Cardiac fibroblast (primary cell): ENCODE measurements around the gene AGRN.
A peak's percentile ranks its signal among the peaks of the same experiment; 100 is the strongest.
"Not testable (repeated sequence)": the region's sequence is repeated elsewhere in the genome, so short reads cannot be mapped to it uniquely, and the experiment has no call there.

ENCODE experiments used
- DNase-seq, 2 donors: peaks; one replicate each; pipeline versions ENCODE4 v3.0.0 to v3.0.0-alpha.2; 2010; ENCODE audit warnings: low read depth in 2 of 2
- H3K4me3 ChIP-seq, 2 donors: replicated peaks in 1 of 2; 1 replicate in 1 of 2; 2 replicates in 1 of 2; pipeline ENCODE4 v1.5.1; 2011; ENCODE audit warnings: low read depth in 2 of 2, low read length in 2 of 2, mild to moderate bottlenecking in 2 of 2, moderate library complexity in 1 of 2
- TF ChIP-seq, protein P1 (sequence below): IDR thresholded peaks from one replicate; pipeline ENCODE4 v1.5.1; 2011; ENCODE audit warnings: low read depth, mild to moderate bottlenecking, low read length, inconsistent platforms

AGRN gene

DNA sequence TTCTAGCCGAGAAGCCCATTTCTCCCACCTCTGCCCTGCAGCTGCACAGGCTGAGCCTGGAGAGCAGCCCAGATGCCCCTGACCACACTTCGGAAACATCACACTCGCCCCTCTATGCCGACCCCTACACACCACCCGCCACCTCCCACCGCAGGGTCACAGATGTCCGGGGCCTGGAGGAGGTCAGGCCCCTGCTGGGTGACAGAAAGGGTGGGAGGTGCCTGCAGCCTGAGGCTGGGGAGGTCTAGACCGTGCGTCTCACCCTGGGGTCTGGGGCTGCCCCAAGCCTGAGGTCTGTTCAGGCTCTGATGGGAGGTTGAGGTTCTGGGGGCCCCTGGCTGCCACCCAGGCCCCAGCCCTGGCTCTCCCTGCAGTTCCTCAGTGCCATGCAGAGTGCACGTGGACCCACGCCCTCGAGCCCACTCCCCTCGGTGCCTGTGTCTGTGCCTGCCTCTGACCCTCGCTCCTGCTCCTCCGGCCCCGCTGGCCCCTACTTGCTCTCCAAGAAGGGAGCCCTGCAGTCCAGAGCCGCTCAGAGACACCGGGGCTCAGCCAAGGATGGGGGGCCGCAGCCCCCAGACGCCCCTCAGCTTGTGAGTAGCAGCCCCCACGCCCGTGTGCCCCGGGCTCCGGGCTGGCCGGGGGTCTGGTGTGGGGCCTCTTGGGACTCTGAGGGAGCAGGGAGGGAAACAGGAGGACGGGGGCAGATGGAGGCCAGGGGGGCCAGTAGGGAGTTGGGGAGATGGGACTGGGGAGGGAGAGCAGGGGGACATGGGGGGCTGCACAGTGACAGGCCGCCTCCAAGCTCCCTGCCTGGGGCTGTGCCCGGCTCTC is 46.2 kb upstream of the AGRN start:
- DNase-seq: no peak
- H3K4me3 ChIP-seq: no peak overlapping the region
- TF ChIP-seq, protein P1, sequence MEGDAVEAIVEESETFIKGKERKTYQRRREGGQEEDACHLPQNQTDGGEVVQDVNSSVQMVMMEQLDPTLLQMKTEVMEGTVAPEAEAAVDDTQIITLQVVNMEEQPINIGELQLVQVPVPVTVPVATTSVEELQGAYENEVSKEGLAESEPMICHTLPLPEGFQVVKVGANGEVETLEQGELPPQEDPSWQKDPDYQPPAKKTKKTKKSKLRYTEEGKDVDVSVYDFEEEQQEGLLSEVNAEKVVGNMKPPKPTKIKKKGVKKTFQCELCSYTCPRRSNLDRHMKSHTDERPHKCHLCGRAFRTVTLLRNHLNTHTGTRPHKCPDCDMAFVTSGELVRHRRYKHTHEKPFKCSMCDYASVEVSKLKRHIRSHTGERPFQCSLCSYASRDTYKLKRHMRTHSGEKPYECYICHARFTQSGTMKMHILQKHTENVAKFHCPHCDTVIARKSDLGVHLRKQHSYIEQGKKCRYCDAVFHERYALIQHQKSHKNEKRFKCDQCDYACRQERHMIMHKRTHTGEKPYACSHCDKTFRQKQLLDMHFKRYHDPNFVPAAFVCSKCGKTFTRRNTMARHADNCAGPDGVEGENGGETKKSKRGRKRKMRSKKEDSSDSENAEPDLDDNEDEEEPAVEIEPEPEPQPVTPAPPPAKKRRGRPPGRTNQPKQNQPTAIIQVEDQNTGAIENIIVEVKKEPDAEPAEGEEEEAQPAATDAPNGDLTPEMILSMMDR: no peak

DNA sequence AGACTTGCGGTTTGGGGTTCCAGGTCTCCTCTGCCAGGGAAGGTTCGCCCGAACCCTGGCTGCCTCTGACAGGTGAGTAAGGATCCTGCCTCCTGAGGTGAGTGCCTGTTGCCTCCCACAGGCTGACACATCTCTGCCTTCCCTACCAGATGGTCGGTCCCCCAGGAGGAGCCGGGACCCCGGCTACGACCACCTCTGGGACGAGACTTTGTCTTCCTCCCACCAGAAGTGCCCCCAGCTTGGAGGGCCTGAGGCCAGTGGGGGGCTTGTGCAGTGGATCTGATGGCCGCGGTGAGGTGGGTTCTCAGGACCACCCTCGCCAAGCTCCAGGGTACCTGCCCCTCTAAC is 45.7 kb upstream of the AGRN start:
- TF ChIP-seq, protein P1: no peak
- no peak for DNase-seq
- H3K4me3 ChIP-seq: no peak overlapping the region

DNA sequence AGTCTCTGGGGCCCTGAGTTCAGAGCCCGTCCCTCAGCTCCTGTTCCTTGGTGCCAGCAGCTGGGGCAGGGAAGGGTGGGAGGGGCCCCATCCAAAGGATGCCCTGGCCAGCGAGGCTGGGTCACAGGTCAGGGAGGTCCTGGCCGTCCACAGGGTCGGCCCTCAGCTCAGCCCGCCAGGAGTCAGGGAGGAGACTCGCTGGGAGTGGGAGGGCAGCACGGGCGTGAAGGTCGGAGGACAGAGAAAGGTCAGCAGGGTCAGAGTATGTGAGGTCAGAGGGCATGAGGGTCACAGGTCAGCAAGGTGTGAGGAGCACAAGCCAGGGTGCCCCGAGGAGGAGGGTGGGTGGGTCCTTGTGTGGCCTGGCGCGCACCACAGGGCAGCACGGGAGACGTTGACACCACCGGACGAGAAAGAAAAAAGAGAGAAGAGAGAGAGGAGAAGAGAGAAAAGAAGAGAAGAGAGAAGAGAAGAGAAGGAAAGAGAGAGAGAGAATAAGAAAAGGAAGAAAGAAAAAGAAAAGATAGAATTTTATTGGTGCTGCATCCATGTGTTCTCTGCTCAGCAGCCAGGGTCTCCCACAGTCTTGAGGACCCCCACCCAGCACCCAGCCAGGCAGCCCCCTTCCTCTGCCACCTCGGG is 45.1 kb upstream of the AGRN start:
- H3K4me3 ChIP-seq: no peak overlapping the region
- TF ChIP-seq, protein P1: no peak
- no peak for DNase-seq

DNA sequence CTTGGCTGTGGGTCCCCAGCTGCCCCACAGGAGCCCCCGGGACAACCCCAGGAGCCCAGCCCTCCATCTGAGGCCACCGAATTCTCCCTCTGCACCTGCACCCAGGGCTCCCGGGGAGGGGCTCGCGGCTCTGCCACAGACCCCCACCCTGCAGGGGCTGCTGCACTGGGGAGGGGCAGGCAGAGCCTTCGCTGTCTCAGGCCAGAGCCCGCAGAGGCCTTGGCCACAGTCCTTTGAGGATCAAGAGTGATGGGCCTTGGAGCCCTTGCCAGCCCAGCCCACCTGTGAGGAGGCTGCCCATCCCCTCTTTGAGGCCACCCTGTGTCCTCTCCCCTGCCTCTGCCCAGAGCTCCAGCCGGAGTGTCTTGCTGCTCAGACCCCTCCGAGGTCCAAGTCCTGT is 44.6 kb upstream of the AGRN start:
- TF ChIP-seq, protein P1: no peak
- H3K4me3 ChIP-seq: no peak overlapping the region
- no peak for DNase-seq

DNA sequence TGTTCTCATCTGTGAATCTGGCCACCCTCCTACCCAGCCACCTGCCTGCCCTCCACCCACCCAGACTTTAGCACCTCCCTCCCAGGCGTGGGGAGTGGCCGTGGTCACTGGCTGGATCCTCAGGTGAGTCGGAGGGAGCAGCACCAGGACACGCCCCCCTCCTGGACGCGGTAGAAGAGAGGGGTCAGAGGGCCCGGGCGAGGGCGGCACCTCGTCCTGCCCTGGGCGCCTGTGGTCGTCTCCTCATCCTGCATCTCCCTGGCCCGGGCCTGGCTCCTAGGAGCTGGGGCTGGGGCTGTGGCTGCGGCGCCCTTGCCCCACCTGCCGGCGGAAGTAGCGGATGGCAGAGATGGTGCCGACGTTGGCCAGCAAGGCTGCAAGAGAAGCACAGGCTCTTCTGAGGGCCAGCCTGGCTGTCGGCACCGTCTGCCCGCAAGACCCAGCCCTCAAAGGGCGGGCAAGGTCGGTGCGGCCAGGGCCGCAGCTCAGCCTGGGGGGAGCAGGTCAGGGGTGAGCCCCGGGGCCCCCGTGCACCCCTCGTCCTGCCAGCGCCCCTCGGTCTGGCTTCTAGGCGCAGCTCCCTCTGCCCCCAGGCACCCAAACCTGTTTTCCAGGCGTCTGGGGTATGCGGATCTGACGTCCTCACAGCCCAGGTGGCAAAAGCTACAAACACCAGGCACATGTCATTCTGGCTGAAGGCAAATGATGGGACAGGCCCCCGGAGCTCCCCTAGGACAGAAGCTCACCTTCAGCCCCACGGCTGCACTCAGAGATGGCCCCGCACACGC is 43.8 kb upstream of the AGRN start:
- peak overlapping the region in 1 of 2 donors; percentile 11 for H3K4me3 ChIP-seq
- DNase-seq: peak; percentile 58 to 61
- TF ChIP-seq, protein P1: peak; percentile 65

DNA sequence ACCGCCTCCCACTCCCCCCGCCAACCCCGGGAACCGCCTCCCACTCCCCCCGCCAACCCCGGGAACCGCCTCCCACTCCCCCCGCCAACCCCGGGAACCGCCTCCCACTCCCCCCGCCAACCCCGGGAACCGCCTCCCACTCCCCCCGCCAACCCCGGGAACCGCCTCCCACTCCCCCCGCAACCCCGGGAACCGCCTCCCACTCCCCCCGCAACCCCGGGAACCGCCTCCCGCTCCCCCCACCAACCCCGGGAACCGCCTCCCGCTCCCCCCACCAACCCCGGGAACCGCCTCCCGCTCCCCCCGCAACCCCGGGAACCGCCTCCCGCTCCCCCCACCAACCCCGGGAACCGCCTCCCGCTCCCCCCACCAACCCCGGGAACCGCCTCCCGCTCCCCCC is 43.1 kb upstream of the AGRN start:
- not testable (repeated sequence) for H3K4me3 ChIP-seq, DNase-seq
